Measurements from ENCODE around the gene SLC2A1. TPM values are rescaled to one million over a fixed set of nuclear protein-coding genes. Genes with fewer than 3 reads are reported as not detected.
A peak's percentile ranks its signal among the peaks of the same experiment; 100 is the strongest.

SLC2A1 gene
- total RNA-seq, 1 donor from 2014 or later, result 49.7 TPM

GRCh38 chr1:42974767-42975437, 16.2 kb upstream of the SLC2A1 start:
- Mint-ChIP-seq H3K4me3 (ENCODE audit: low read depth) (no peak overlapping the region), H3K4me1 (ENCODE audit: low read depth) (peaks cover 7% of the 10 kb centered on the region), H3K9me3 (ENCODE audit: low read depth) (no peaks in the 10 kb centered on the region), H3K27ac (no peak overlapping the region), H3K27me3 (peaks cover 34% of the 10 kb centered on the region), H3K36me3 (ENCODE audit: insufficient read depth) (no peaks in the 10 kb centered on the region)
- TF ChIP-seq, protein P1, sequence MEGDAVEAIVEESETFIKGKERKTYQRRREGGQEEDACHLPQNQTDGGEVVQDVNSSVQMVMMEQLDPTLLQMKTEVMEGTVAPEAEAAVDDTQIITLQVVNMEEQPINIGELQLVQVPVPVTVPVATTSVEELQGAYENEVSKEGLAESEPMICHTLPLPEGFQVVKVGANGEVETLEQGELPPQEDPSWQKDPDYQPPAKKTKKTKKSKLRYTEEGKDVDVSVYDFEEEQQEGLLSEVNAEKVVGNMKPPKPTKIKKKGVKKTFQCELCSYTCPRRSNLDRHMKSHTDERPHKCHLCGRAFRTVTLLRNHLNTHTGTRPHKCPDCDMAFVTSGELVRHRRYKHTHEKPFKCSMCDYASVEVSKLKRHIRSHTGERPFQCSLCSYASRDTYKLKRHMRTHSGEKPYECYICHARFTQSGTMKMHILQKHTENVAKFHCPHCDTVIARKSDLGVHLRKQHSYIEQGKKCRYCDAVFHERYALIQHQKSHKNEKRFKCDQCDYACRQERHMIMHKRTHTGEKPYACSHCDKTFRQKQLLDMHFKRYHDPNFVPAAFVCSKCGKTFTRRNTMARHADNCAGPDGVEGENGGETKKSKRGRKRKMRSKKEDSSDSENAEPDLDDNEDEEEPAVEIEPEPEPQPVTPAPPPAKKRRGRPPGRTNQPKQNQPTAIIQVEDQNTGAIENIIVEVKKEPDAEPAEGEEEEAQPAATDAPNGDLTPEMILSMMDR (IDR thresholded peaks at IDR 0.05; ENCODE audit: unreplicated experiment), result no peak
- DNase-seq (ENCODE audit: low spot score, unreplicated experiment), result no peak

- H3K27me3 Mint-ChIP-seq, result peaks cover 29% of the 10 kb centered on the region
- H3K4me1 Mint-ChIP-seq (ENCODE audit: low read depth), result peaks cover 3% of the 10 kb centered on the region
- TF ChIP-seq, protein P1 (IDR thresholded peaks at IDR 0.05; ENCODE audit: unreplicated experiment), result no peak
- peak overlapping the region; percentile 84 for H3K27ac Mint-ChIP-seq
- no peaks in the 10 kb centered on the region for H3K36me3 Mint-ChIP-seq (ENCODE audit: insufficient read depth)
- no peak overlapping the region for H3K4me3 Mint-ChIP-seq (ENCODE audit: low read depth)
- no peak for DNase-seq (ENCODE audit: low spot score, unreplicated experiment)
- no peaks in the 10 kb centered on the region for H3K9me3 Mint-ChIP-seq (ENCODE audit: low read depth)
Observed at GRCh38 chr1:42973799-42974198, 15.1 kb upstream of the SLC2A1 start.

- TF ChIP-seq, protein P1 (IDR thresholded peaks at IDR 0.05; ENCODE audit: unreplicated experiment), result no peak
- Mint-ChIP-seq H3K4me3 (ENCODE audit: low read depth) (no peak overlapping the region), H3K36me3 (ENCODE audit: insufficient read depth) (no peaks in the 10 kb centered on the region), H3K27me3 (peaks cover 31% of the 10 kb centered on the region), H3K4me1 (ENCODE audit: low read depth) (peaks cover 3% of the 10 kb centered on the region), H3K9me3 (ENCODE audit: low read depth) (no peaks in the 10 kb centered on the region), H3K27ac (no peak overlapping the region)
- DNase-seq (ENCODE audit: low spot score, unreplicated experiment), result no peak
Observed at GRCh38 chr1:42973286-42973685, 14.6 kb upstream of the SLC2A1 start.

DNA sequence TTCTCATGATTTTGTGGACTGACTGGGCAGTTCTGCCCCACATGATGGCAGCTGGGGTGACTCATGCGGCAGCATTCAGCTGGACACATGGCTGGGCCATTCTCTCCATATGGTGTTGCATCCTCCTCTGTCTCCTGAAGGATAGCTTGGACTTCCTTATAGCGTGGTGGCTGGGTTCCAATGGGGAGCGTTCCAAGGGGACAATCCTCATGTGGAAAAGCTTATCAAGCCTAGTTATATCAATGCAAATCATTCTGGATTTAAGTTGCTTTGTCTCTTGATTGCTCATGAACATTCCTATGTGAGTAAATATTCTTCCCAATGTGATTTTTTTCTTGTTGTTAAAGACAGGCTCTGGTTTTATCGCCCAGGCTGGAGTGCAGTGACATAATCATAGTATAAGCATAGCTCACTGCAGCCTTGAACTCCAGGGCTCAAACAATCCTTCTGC, 13.2 kb upstream of the SLC2A1 start:
- TF ChIP-seq, protein P1 (IDR thresholded peaks at IDR 0.05; ENCODE audit: unreplicated experiment), result no peak
- no peak overlapping the region for H3K27ac Mint-ChIP-seq
- no peak for DNase-seq (ENCODE audit: low spot score, unreplicated experiment)
- no peak overlapping the region for H3K4me3 Mint-ChIP-seq (ENCODE audit: low read depth)
- H3K36me3 Mint-ChIP-seq (ENCODE audit: insufficient read depth), result no peaks in the 10 kb centered on the region
- no peaks in the 10 kb centered on the region for H3K9me3 Mint-ChIP-seq (ENCODE audit: low read depth)
- peaks cover 4% of the 10 kb centered on the region for H3K4me1 Mint-ChIP-seq (ENCODE audit: low read depth)
- H3K27me3 Mint-ChIP-seq, result peaks cover 39% of the 10 kb centered on the region

DNA sequence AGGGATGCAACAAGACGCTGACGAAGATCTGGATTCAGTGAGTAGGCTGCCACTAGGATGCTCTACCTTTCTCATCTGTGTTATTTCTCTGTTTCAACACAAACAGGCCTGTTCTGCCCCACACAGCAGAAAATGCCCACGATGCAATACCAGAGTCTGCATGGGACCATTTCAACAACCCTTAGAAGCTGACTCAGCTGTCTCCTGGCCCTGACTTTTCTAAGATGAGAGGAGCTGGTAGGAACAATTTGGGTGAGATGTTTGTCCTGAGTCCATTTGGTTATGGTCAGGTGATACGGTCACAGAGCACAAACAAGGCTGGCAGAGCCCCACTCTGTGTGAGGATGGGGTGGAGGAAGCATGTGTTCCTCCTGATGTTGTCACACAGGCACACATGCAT, 11.5 kb upstream of the SLC2A1 start:
- Mint-ChIP-seq H3K36me3 (ENCODE audit: insufficient read depth) (no peaks in the 10 kb centered on the region), H3K27me3 (peaks cover 37% of the 10 kb centered on the region), H3K4me1 (ENCODE audit: low read depth) (peaks cover 6% of the 10 kb centered on the region), H3K4me3 (ENCODE audit: low read depth) (no peak overlapping the region), H3K9me3 (ENCODE audit: low read depth) (no peaks in the 10 kb centered on the region), H3K27ac (no peak overlapping the region)
- no peak for DNase-seq (ENCODE audit: low spot score, unreplicated experiment)
- TF ChIP-seq, protein P1 (IDR thresholded peaks at IDR 0.05; ENCODE audit: unreplicated experiment), result no peak
